ENCODE results near the gene TSHZ1.

Gene TSHZ1

GRCh38 chr18:75316223-75316622 lies 105.6 kb downstream of the TSHZ1 start:
- no peak for DNase-seq (ENCODE audit: low spot score)
- TF ChIP-seq CTCF (IDR thresholded peaks at IDR 0.05; ENCODE audit: borderline replicate concordance, control extremely low read depth, extremely low read depth, insufficient read depth, missing control alignments), result no peak
- in situ Hi-C loops (cut with MboI; ENCODE audit: low sequenced_read_pairs, unreplicated experiment), result no loop called here

- no peak for DNase-seq (ENCODE audit: low spot score)
- no peak for TF ChIP-seq CTCF (IDR thresholded peaks at IDR 0.05; ENCODE audit: borderline replicate concordance, control extremely low read depth, extremely low read depth, insufficient read depth, missing control alignments)
- in situ Hi-C loops (cut with MboI; ENCODE audit: low sequenced_read_pairs, unreplicated experiment), result no loop called here
Measured at GRCh38 chr18:75316826-75317225, 106.2 kb downstream of the TSHZ1 start.

- in situ Hi-C loops (cut with MboI; ENCODE audit: low sequenced_read_pairs, unreplicated experiment), result no loop called here
- DNase-seq (ENCODE audit: low spot score), result no peak
- no peak for TF ChIP-seq CTCF (IDR thresholded peaks at IDR 0.05; ENCODE audit: borderline replicate concordance, control extremely low read depth, extremely low read depth, insufficient read depth, missing control alignments)
Measured at GRCh38 chr18:75317300-75317699, 106.7 kb downstream of the TSHZ1 start.

- in situ Hi-C loops (cut with MboI; ENCODE audit: low sequenced_read_pairs, unreplicated experiment), result no loop called here
- TF ChIP-seq CTCF (IDR thresholded peaks at IDR 0.05; ENCODE audit: borderline replicate concordance, control extremely low read depth, extremely low read depth, insufficient read depth, missing control alignments), result no peak
- DNase-seq (ENCODE audit: low spot score), result no peak
Measured at GRCh38 chr18:75317703-75318102, 107.1 kb downstream of the TSHZ1 start.

GRCh38 chr18:75319905-75320304 lies 109.3 kb downstream of the TSHZ1 start:
- in situ Hi-C loops (cut with MboI; ENCODE audit: low sequenced_read_pairs, unreplicated experiment), result no loop called here
- no peak for TF ChIP-seq CTCF (IDR thresholded peaks at IDR 0.05; ENCODE audit: borderline replicate concordance, control extremely low read depth, extremely low read depth, insufficient read depth, missing control alignments)
- no peak for DNase-seq (ENCODE audit: low spot score)

- DNase-seq (ENCODE audit: low spot score), result no peak
- TF ChIP-seq CTCF (IDR thresholded peaks at IDR 0.05; ENCODE audit: borderline replicate concordance, control extremely low read depth, extremely low read depth, insufficient read depth, missing control alignments), result no peak
- in situ Hi-C loops (cut with MboI; ENCODE audit: low sequenced_read_pairs, unreplicated experiment), result no loop called here
Measured at GRCh38 chr18:75320506-75320905, 109.9 kb downstream of the TSHZ1 start.

GRCh38 chr18:75321431-75321830 lies 110.8 kb downstream of the TSHZ1 start:
- no peak for TF ChIP-seq CTCF (IDR thresholded peaks at IDR 0.05; ENCODE audit: borderline replicate concordance, control extremely low read depth, extremely low read depth, insufficient read depth, missing control alignments)
- in situ Hi-C loops (cut with MboI; ENCODE audit: low sequenced_read_pairs, unreplicated experiment), result no loop called here
- DNase-seq (ENCODE audit: low spot score), result no peak

All from GM13976 (cell line).